K562 (cell line): ENCODE measurements around the gene LRRIQ4.

ENCODE experiments used
- CTCF ChIP-seq, 3 experiments: IDR thresholded peaks in 2 of 3; conservative IDR thresholded peaks in 1 of 3; 2 replicates each; pipeline ENCODE4 v1.5.1; 2011 to 2012; ENCODE audit warnings: low read length in 3 of 3, mild to moderate bottlenecking in 3 of 3, control low read depth in 2 of 3, improper control_type of control experiment in 1 of 3, inconsistent platforms in 1 of 3, low read depth in 1 of 3, mixed read lengths in 1 of 3, moderate library complexity in 1 of 3; ENCODE audit not compliant: insufficient read depth in 2 of 3
- CUX1 ChIP-seq: fragments of 200-800 bp; sonication (Bioruptor generic); IDR thresholded peaks from 2 replicates; pipeline ENCODE4 v1.6.1; 2016; ENCODE audit warnings: missing genetic modification characterization, missing compliant biosample characterization
- EZH2 ChIP-seq: IDR thresholded peaks from 2 replicates; pipeline ENCODE4 v1.6.1; 2012; ENCODE audit warnings: low read depth, mild to moderate bottlenecking, inconsistent platforms, low read length, borderline replicate concordance
- GATA2 ChIP-seq: sonication (generic); formaldehyde crosslinking; IDR thresholded peaks from 2 replicates; pipeline ENCODE4 v1.4.0; 2020; ENCODE audit warnings: mild to moderate bottlenecking, missing genetic modification reagents
- NCOA4 ChIP-seq: fragments of 450-650 bp; IDR thresholded peaks from 2 replicates; pipeline ENCODE4 v1.6.1; 2018; ENCODE audit warnings: mild to moderate bottlenecking; ENCODE audit not compliant: partially characterized antibody
- RFX5 ChIP-seq: IDR thresholded peaks from 2 replicates; pipeline ENCODE4 v1.6.1; 2011; ENCODE audit warnings: low read depth, mild to moderate bottlenecking, improper control_type of control experiment, low read length
- SPI1 ChIP-seq: IDR thresholded peaks from 2 replicates; pipeline ENCODE4 v1.6.1; 2011; ENCODE audit warnings: low read depth, low read length, control low read depth, borderline replicate concordance
- SRF ChIP-seq, 2 experiments: fragments of 250-450, 450-650 bp in 1 of 2; sonication (Bioruptor Pico) in 1 of 2; sonication (generic) in 1 of 2; formaldehyde crosslinking; IDR thresholded peaks; 2 replicates each; pipeline versions ENCODE4 v1.5.0 to v1.5.1; 2020 to 2022; ENCODE audit warnings: mild to moderate bottlenecking in 1 of 2, missing genetic modification reagents in 1 of 2
- XRCC5 ChIP-seq: fragments of 200-400 bp; formaldehyde crosslinking; IDR thresholded peaks from 2 replicates; pipeline ENCODE4 v1.6.1; 2017; ENCODE audit warnings: low read depth, mild to moderate bottlenecking, low read length
- ZNF174 ChIP-seq: fragments of 250-450 bp; sonication (Bioruptor Pico); IDR thresholded peaks from 2 replicates; pipeline ENCODE4 v1.4.0; 2020; ENCODE audit warnings: mild to moderate bottlenecking
- ZNF511 ChIP-seq: sonication (generic); formaldehyde crosslinking; IDR thresholded peaks from 2 replicates; pipeline ENCODE4 v1.8.0; 2022; ENCODE audit warnings: mild to moderate bottlenecking, missing genetic modification reagents

- TF ChIP-seq XRCC5, result no peak
- TF ChIP-seq ZNF511, result no peak
- TF ChIP-seq SPI1, result no peak
- no peak for TF ChIP-seq RFX5
- TF ChIP-seq GATA2 (CRISPR knock-in tag), result no peak
- no peak for TF ChIP-seq NCOA4
- no peak for TF ChIP-seq ZNF174 (CRISPR knock-in tag)
- no peak for TF ChIP-seq SRF (CRISPR knock-in tag; IDR thresholded peaks at IDR 0.05)
- TF ChIP-seq CTCF (IDR thresholded peaks at IDR 0.05 in 2 of 3, conservative IDR thresholded peaks at IDR 0.05 in 1 of 3; ENCODE audit: insufficient read depth in 2 of 3, low read depth in 1 of 3, low read length in 3 of 3), result no peak
- TF ChIP-seq CUX1 (CRISPR knock-in tag), result no peak
- no peak for TF ChIP-seq EZH2
Measured at GRCh38 chr3:169867584-169868210, 55.0 kb downstream of the LRRIQ4 start.
